ENCODE data around the gene C1orf74.

The C1orf74 gene

GRCh38 chr1:209823143-209824041 lies 39.0 kb upstream of the C1orf74 start:
- H3K4me3 ChIP-seq (ENCODE audit: low read depth, low read length), result peak overlapping the region; percentile 35
- TF ChIP-seq CTCF (IDR thresholded peaks at IDR 0.05; ENCODE audit: low read depth, low read length), result peak; percentile 47

- H3K4me3 ChIP-seq (ENCODE audit: low read depth, low read length), result peak overlapping the region; percentile 35
- no peak for TF ChIP-seq CTCF (IDR thresholded peaks at IDR 0.05; ENCODE audit: low read depth, low read length)
These were observed 38.3 kb upstream of the C1orf74 start for GRCh38 chr1:209822706-209823105.

- H3K4me3 ChIP-seq (ENCODE audit: low read depth, low read length), result no peak overlapping the region
- no peak for TF ChIP-seq CTCF (IDR thresholded peaks at IDR 0.05; ENCODE audit: low read depth, low read length)
These were observed 36.6 kb upstream of the C1orf74 start for GRCh38 chr1:209820986-209821385.

GRCh38 chr1:209819058-209819457 lies 34.7 kb upstream of the C1orf74 start:
- no peak for TF ChIP-seq CTCF (IDR thresholded peaks at IDR 0.05; ENCODE audit: low read depth, low read length)
- H3K4me3 ChIP-seq (ENCODE audit: low read depth, low read length), result no peak overlapping the region

- no peak for TF ChIP-seq CTCF (IDR thresholded peaks at IDR 0.05; ENCODE audit: low read depth, low read length)
- no peak overlapping the region for H3K4me3 ChIP-seq (ENCODE audit: low read depth, low read length)
These were observed 33.3 kb upstream of the C1orf74 start for GRCh38 chr1:209817691-209818090.

GRCh38 chr1:209816923-209817322 lies 32.6 kb upstream of the C1orf74 start:
- no peak overlapping the region for H3K4me3 ChIP-seq (ENCODE audit: low read depth, low read length)
- no peak for TF ChIP-seq CTCF (IDR thresholded peaks at IDR 0.05; ENCODE audit: low read depth, low read length)

- H3K4me3 ChIP-seq (ENCODE audit: low read depth, low read length), result no peak overlapping the region
- no peak for TF ChIP-seq CTCF (IDR thresholded peaks at IDR 0.05; ENCODE audit: low read depth, low read length)
These were observed 31.6 kb upstream of the C1orf74 start for GRCh38 chr1:209815931-209816341.

Measured in WI38 (cell line).